ENCODE measurements around the gene ZNHIT2. TPM values are rescaled to one million over a fixed set of nuclear protein-coding genes. Genes with fewer than 3 reads are reported as not detected.

ZNHIT2 gene
- total and polyA plus RNA-seq, 11 donors: 5.5 to 15.5 (median 8.0) TPM

DNA sequence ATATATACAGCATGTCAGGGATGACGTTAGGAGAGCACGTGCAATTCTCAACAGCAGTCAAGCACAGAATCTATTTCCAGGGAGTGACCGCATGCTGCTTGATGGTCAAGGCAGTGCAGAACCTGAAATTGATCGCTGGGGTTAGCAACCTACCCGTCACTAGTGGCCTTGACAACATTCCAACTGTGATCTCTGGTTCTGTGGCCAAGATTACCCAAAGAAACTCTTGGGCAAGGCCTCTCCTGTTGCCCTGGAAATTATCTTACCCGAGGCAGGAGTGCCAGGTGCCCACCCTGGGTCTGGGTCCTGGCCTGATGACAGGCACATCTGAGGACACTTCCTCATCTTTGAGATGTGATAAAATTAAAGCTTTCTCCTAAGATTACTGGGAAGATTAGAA is 3.7 kb downstream of the ZNHIT2 start:
- intact Hi-C loops (cut with DNase I): loop anchor here in 8 of 10 donors (5.0 to 10.0 kb wide), 9 partner anchors 68 to 413 kb away; partner anchors contain the start of genes CAPN1 (in 3 of the 8), ARL2 (in 2 of the 8), CDC42BPG (in 2 of the 8) and DPF2 (in 1 of the 8)
- H3K27me3 ChIP-seq: peaks cover 0 to 5% (median 0%) of the 10 kb centered on the region in 9 donors
- H3K4me3 ChIP-seq: peak overlapping the region in 5 of 12 donors; percentile 47 to 90 (median 66)

DNA sequence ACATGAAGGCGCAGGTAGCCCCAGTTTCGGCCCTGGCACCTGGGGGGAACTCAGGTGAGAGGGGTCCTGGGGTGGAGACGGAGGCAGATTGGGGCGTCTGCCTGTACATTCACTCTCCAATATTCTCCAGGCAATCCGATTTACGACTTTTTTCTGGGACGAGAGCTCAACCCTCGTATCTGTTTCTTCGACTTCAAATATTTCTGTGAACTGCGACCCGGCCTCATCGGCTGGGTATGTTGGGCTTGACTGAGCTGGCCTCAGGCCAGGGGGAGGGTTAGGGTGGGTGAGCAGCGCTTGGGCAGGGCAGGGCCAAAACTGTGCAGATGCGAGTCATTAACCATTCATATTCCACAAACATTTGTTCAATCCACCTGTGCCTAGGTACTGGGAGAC is 4.1 kb downstream of the ZNHIT2 start:
- Histone ChIP-seq H3K9me3 (no peaks in the 10 kb centered on the region), H3K4me3 (peak overlapping the region in 11 of 12 donors; percentile 38 to 90 (median 62)), H3K27me3 (peaks cover 0 to 5% (median 0%) of the 10 kb centered on the region in 9 donors), H3K27ac (peak overlapping the region in 10 of 12 donors; percentile 52 to 86 (median 79)), H3K36me3 (peaks cover 0 to 33% (median 22%) of the 10 kb centered on the region in 9 donors), H3K4me1 (peaks cover 0 to 69% (median 49%) of the 10 kb centered on the region in 12 donors)
- ATAC-seq (no peak), DNase-seq (peak in 2 of 5 donors; percentile 19 to 35)
- intact Hi-C loops (cut with DNase I): loop anchor here in 8 of 10 donors (5.0 to 10.0 kb wide), 9 partner anchors 69 to 414 kb away; partner anchors contain the start of genes CAPN1 (in 3 of the 8), ARL2 (in 2 of the 8), CDC42BPG (in 2 of the 8) and DPF2 (in 1 of the 8)
- TF ChIP-seq, protein P1, sequence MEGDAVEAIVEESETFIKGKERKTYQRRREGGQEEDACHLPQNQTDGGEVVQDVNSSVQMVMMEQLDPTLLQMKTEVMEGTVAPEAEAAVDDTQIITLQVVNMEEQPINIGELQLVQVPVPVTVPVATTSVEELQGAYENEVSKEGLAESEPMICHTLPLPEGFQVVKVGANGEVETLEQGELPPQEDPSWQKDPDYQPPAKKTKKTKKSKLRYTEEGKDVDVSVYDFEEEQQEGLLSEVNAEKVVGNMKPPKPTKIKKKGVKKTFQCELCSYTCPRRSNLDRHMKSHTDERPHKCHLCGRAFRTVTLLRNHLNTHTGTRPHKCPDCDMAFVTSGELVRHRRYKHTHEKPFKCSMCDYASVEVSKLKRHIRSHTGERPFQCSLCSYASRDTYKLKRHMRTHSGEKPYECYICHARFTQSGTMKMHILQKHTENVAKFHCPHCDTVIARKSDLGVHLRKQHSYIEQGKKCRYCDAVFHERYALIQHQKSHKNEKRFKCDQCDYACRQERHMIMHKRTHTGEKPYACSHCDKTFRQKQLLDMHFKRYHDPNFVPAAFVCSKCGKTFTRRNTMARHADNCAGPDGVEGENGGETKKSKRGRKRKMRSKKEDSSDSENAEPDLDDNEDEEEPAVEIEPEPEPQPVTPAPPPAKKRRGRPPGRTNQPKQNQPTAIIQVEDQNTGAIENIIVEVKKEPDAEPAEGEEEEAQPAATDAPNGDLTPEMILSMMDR (IDR thresholded peaks at IDR 0.05): no peak
- no peak for TF ChIP-seq POLR2A (IDR thresholded peaks at IDR 0.05)
- WGBS, 4 donors: 14 to 25% (median 17%) methylated on average over 14 of the region's 14 CpGs

More for the DNA sequence above, 3.7 kb downstream of the ZNHIT2 start:
- Histone ChIP-seq H3K4me1 (peaks cover 0 to 70% (median 49%) of the 10 kb centered on the region in 12 donors), H3K9me3 (no peaks in the 10 kb centered on the region), H3K36me3 (peaks cover 0 to 33% (median 22%) of the 10 kb centered on the region in 9 donors), H3K27ac (peak overlapping the region in 6 of 12 donors; percentile 68 to 84 (median 78))
- WGBS, 4 donors: 48 to 63% (median 58%) methylated on average over 6 of the region's 6 CpGs
- DNase-seq (peak in 2 of 5 donors; percentile 6 to 17), ATAC-seq (no peak)
- no peak for TF ChIP-seq POLR2A (IDR thresholded peaks at IDR 0.05)
- TF ChIP-seq, protein P1 (IDR thresholded peaks at IDR 0.05): no peak

DNA sequence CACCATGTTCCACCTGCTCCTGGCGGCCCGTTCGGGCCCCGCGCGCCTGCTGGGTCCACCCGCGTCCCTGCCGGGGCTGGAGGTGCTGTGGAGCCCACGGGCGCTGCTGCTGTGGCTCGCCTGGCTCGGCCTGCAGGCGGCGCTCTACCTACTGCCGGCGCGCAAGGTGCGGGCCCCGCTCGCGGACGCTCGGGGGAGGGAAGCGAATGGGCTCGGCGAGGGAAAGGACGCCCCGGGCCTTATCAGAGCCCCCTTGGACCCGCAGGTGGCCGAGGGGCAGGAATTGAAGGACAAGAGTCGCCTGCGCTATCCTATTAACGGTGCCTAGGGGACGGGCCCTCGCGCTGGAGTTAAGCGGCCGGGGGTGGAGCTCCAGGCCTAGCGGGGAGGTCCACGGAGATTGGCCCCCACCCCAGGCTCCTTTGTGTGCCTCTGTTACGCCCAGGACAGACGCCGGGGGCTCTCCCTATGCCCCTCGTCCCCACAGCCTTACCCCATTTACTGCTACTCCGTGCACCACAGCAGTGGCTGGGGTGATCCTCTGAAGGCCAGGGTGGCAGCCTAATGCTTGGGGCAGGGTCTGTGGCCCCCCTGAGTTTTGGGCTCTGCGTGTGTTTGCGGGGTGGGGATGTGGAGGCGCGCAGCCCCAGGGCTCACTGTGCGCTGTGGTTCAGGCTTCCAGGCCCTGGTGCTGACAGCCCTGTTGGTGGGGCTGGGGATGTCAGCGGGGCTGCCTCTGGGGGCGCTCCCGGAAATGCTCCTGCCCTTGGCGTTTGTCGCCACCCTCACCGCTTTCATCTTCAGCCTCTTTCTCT is 4.7 kb downstream of the ZNHIT2 start:
- no peaks in the 10 kb centered on the region for H3K9me3 ChIP-seq
- H3K4me1 ChIP-seq: peaks cover 0 to 64% (median 46%) of the 10 kb centered on the region in 12 donors
- intact Hi-C loops (cut with DNase I): loop anchor here in 8 of 10 donors (5.0 to 10.0 kb wide), 9 partner anchors 70 to 415 kb away; partner anchors contain the start of genes CAPN1 (in 3 of the 8), ARL2 (in 2 of the 8), CDC42BPG (in 2 of the 8) and DPF2 (in 1 of the 8)
- H3K27me3 ChIP-seq: peaks cover 0 to 5% (median 0%) of the 10 kb centered on the region in 9 donors
- DNase-seq (peak; percentile 46 to 85 (median 66)), ATAC-seq (peak; percentile 0 to 56 (median 37))
- H3K27ac ChIP-seq: peak overlapping the region in 11 of 12 donors; percentile 52 to 86 (median 79)
- H3K4me3 ChIP-seq: peak overlapping the region; percentile 38 to 90 (median 61)
- H3K36me3 ChIP-seq: peaks cover 0 to 34% (median 25%) of the 10 kb centered on the region in 9 donors
- WGBS, 4 donors: 1 to 3% (median 1%) methylated on average over 18 to 57 of the region's 57 CpGs
- TF ChIP-seq POLR2A (IDR thresholded peaks at IDR 0.05): no peak
- TF ChIP-seq, protein P1 (IDR thresholded peaks at IDR 0.05): peak; percentile 76 to 92 (median 82)

Data from heart left ventricle (tissue), 16 donors.